Measurements from ENCODE around the gene SPOPL. TPM values are rescaled to one million over a fixed set of nuclear protein-coding genes. Genes with fewer than 3 reads are reported as not detected.

The SPOPL gene
- total and polyA plus RNA-seq, 2 donors (not counting 1 experiment from before 2014, with no cell fraction given): 14.0 to 53.6 TPM

DNA sequence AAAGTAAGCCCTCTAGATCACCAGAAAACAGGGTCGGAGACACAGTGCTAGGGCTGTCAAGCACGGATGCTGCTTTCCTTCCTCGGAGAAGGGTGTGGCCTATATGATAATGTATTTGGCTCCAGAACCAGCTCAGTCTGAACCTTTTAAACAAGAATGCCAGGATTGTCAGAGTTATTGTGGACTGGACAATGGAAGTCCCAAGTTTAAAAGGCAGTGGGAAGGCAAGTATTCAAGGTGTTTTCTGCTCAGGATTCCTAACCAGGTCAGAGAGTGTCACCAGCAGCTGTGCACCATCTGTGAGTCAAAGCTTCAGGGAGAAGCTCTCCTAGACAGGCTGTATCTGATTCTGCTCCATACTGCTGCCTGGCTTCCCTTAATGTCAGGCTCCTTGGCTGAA lies 94.8 kb downstream of the SPOPL start:
- Histone ChIP-seq H3K4me1 (ENCODE audit: control insufficient read depth in 2 of 2, insufficient read depth in 2 of 2, low read length in 2 of 2) (no peaks in the 10 kb centered on the region), H3K27ac (ENCODE audit: low read length in 2 of 2) (no peak overlapping the region), H4K20me1 (ENCODE audit: control insufficient read depth, insufficient read depth, low read length, poor library complexity, severe bottlenecking) (no peaks in the 10 kb centered on the region), H3K9ac (ENCODE audit: low read length) (no peak overlapping the region), H2AFZ (ENCODE audit: insufficient read depth, low read depth, low read length, poor library complexity, severe bottlenecking) (no peak overlapping the region), H3K4me2 (replicated peaks; ENCODE audit: low read depth, low read length, poor library complexity, severe bottlenecking) (no peak overlapping the region), H3K79me2 (ENCODE audit: control insufficient read depth, insufficient read depth, low read length) (no peaks in the 10 kb centered on the region), H3K36me3 (replicated peaks in 1 of 2; ENCODE audit: control extremely low read depth in 1 of 2, control insufficient read depth in 1 of 2, extremely low read depth in 1 of 2, insufficient read depth in 2 of 2, low read length in 1 of 2) (peaks cover 6 to 18% of the 10 kb centered on the region in 2 experiments), H3K9me3 (ENCODE audit: control extremely low read depth in 1 of 3, control insufficient read depth in 2 of 3, insufficient read depth in 1 of 3, low read length in 2 of 3) (no peaks in the 10 kb centered on the region), H3K4me3 (ENCODE audit: control extremely low read depth in 1 of 5, extremely low read depth in 1 of 5, insufficient read depth in 1 of 5, low read depth in 2 of 5, low read length in 4 of 5) (no peak overlapping the region), H3K27me3 (replicated peaks in 1 of 4; ENCODE audit: control extremely low read depth in 1 of 4, control insufficient read depth in 3 of 4, insufficient read depth in 4 of 4, low read length in 3 of 4) (no peaks in the 10 kb centered on the region)
- H3K27me3 Mint-ChIP-seq: no peaks in the 10 kb centered on the region
- 93% methylated on average over 2 of the region's 3 CpGs for WGBS (ENCODE audit: insufficient coverage)
- ChIA-PET CTCF (no interaction called here), POLR2A (no interaction called here)
- H3K27ac Mint-ChIP-seq: no peak overlapping the region
- no peaks in the 10 kb centered on the region for H3K9me3 Mint-ChIP-seq (ENCODE audit: insufficient read depth)
- intact Hi-C loops (cut with micrococcal nuclease): no loop called here
- no peak for ATAC-seq (ENCODE audit: low read depth)
- no peak for TF ChIP-seq EZH2 (IDR thresholded peaks at IDR 0.05; ENCODE audit: borderline replicate concordance, insufficient read depth, low read depth, low read length, poor library complexity, severe bottlenecking)
- DNase-seq: no peak
- no peaks in the 10 kb centered on the region for H3K4me1 Mint-ChIP-seq
- H3K4me3 Mint-ChIP-seq: no peak overlapping the region

DNA sequence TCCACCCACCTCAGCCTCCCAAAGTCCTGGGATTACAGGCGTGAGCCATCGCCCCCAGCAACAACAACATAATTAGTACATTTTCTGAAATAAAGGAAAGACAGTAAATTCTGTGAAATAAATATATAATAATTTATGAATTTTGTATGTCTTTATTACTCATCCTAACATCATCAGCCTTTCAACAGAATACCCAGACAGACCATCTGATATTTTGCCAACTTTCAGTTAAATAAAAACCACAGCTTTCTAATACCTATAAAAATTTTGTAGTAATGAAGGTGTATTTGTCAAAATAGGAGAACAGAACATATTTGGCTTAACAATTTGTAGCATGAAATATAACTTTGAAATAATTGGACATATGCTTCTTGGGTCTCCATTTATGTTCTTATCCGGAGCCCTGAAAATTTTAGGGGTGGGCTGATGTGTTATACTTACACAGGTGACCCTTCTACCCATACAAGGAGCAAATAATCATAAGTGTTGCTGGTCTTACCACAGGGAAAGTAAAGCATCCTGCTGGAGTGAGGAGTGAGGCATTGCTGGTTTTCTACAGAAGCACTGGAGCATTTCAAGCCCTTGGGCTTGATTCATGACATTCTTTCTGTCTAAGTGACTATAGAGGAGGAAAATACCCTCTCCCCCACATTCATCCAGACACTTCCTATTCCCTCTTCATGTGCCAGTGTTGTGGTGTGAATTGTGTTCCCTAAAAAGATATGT lies 99.3 kb downstream of the SPOPL start:
- no CpG with 5 or more reads among the region's 3 CpGs for WGBS (ENCODE audit: insufficient coverage)
- no peak overlapping the region for H3K27ac Mint-ChIP-seq
- Histone ChIP-seq H4K20me1 (ENCODE audit: control insufficient read depth, insufficient read depth, low read length, poor library complexity, severe bottlenecking) (no peaks in the 10 kb centered on the region), H3K4me3 (ENCODE audit: control extremely low read depth in 1 of 5, extremely low read depth in 1 of 5, insufficient read depth in 1 of 5, low read depth in 2 of 5, low read length in 4 of 5) (no peak overlapping the region), H3K4me2 (replicated peaks; ENCODE audit: low read depth, low read length, poor library complexity, severe bottlenecking) (no peak overlapping the region), H3K79me2 (ENCODE audit: control insufficient read depth, insufficient read depth, low read length) (no peaks in the 10 kb centered on the region), H3K4me1 (ENCODE audit: control insufficient read depth in 2 of 2, insufficient read depth in 2 of 2, low read length in 2 of 2) (no peaks in the 10 kb centered on the region), H3K36me3 (replicated peaks in 1 of 2; ENCODE audit: control extremely low read depth in 1 of 2, control insufficient read depth in 1 of 2, extremely low read depth in 1 of 2, insufficient read depth in 2 of 2, low read length in 1 of 2) (peaks cover 2 to 7% of the 10 kb centered on the region in 2 experiments), H3K27me3 (replicated peaks in 1 of 4; ENCODE audit: control extremely low read depth in 1 of 4, control insufficient read depth in 3 of 4, insufficient read depth in 4 of 4, low read length in 3 of 4) (no peaks in the 10 kb centered on the region), H2AFZ (ENCODE audit: insufficient read depth, low read depth, low read length, poor library complexity, severe bottlenecking) (no peak overlapping the region), H3K9me3 (ENCODE audit: control extremely low read depth in 1 of 3, control insufficient read depth in 2 of 3, insufficient read depth in 1 of 3, low read length in 2 of 3) (no peaks in the 10 kb centered on the region), H3K9ac (ENCODE audit: low read length) (no peak overlapping the region), H3K27ac (ENCODE audit: low read length in 2 of 2) (no peak overlapping the region)
- intact Hi-C loops (cut with micrococcal nuclease): no loop called here
- no peak overlapping the region for H3K4me3 Mint-ChIP-seq
- TF ChIP-seq, protein P1, sequence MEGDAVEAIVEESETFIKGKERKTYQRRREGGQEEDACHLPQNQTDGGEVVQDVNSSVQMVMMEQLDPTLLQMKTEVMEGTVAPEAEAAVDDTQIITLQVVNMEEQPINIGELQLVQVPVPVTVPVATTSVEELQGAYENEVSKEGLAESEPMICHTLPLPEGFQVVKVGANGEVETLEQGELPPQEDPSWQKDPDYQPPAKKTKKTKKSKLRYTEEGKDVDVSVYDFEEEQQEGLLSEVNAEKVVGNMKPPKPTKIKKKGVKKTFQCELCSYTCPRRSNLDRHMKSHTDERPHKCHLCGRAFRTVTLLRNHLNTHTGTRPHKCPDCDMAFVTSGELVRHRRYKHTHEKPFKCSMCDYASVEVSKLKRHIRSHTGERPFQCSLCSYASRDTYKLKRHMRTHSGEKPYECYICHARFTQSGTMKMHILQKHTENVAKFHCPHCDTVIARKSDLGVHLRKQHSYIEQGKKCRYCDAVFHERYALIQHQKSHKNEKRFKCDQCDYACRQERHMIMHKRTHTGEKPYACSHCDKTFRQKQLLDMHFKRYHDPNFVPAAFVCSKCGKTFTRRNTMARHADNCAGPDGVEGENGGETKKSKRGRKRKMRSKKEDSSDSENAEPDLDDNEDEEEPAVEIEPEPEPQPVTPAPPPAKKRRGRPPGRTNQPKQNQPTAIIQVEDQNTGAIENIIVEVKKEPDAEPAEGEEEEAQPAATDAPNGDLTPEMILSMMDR (IDR thresholded peaks at IDR 0.05): no peak
- no peak for TF ChIP-seq EZH2 (IDR thresholded peaks at IDR 0.05; ENCODE audit: borderline replicate concordance, insufficient read depth, low read depth, low read length, poor library complexity, severe bottlenecking)
- CTCF ChIA-PET: no interaction called here
- H3K4me1 Mint-ChIP-seq: no peaks in the 10 kb centered on the region
- ATAC-seq (ENCODE audit: low read depth) (no peak), DNase-seq (no peak)
- H3K9me3 Mint-ChIP-seq (ENCODE audit: insufficient read depth): no peaks in the 10 kb centered on the region
- H3K27me3 Mint-ChIP-seq: no peaks in the 10 kb centered on the region
- POLR2A ChIA-PET: no interaction called here

Data from B cell (primary cell).